Peyer's patch (tissue), 4 donors: Measurements from ENCODE around the gene TGFBR2.

ENCODE experiments used
- CTCF ChIP-seq, 6 experiments: fragments of 450-650 bp in 4 of 6; fragments of 200-600 bp in 2 of 6; sonication (generic) in 1 of 6; IDR thresholded peaks; one replicate each; pipeline ENCODE4 v1.5.1; 2017 to 2019; ENCODE audit warnings: antibody characterized with exemption in 6 of 6, mild to moderate bottlenecking in 3 of 6, moderate library complexity in 1 of 6
- POLR2A ChIP-seq, 2 donors: fragments of 450-650 bp; IDR thresholded peaks; one replicate each; pipeline ENCODE4 v1.5.1; 2017; ENCODE audit warnings: antibody characterized with exemption in 2 of 2, mild to moderate bottlenecking in 2 of 2, moderate library complexity in 2 of 2

- no peak for TF ChIP-seq CTCF (IDR thresholded peaks at IDR 0.05)
- no peak for TF ChIP-seq POLR2A (IDR thresholded peaks at IDR 0.05)
These were observed 33.5 kb downstream of the TGFBR2 start for GRCh38 chr3:30639937-30640336.
